ENCODE results near the gene MRLN.

The MRLN gene

DNA sequence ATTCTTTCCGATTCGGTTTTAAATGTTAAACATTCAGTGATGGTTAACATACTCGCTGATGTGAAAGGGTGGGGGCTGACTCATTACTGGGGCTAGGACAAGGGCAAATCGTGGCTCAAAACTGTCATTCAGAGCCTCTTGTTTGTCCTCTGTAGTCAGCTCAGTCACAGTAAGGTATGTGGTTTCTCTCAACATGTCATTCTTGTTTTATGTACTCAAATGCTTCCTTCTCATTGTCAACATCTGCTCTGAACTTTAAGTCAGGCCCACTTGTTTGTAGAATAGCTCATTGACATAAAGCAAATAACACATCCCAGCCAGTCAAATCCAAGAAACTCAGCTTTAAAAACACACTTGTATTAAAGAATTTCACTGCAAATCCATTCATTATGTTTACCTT is 50.9 kb downstream of the MRLN start:
- no peak for DNase-seq

DNA sequence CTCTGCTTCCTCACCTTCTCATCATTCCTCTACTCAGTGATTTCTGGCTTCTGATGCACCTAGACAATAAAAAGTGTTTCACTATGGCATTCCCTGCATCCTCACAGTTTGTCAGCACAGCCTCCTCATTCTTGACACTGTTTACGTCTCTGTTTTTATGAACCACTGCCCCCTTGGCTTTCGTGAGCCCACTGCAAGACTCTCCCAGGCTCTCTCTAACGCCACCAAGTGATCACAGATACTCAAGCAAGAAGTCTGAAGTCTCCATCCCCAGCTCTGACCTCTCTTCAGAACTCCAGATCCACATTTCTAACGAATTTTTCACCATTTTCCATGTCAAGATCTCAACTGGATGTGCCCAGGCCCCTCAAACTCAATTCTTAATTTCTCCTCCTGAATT is 52.5 kb downstream of the MRLN start:
- no peak for DNase-seq

DNA sequence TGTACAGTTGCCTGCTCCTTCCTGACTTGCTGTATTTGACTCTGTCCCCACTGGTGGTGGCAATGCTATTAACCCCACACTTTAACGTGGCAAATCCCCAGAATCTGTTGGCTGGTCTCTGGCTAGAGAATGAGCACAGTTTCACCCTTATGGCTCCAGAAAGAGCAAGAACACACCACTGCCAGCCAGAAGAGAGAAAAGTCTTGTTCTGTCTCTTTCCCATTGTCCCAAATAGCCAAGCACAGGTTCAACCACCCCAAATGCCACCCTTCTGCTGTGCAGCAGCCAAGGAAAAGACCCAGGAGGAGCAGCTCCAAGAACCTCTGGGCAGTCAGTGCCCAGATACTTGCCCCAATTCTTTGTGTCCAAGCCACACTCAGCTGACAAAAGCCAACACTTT is 54.9 kb downstream of the MRLN start:
- no peak for DNase-seq

DNA sequence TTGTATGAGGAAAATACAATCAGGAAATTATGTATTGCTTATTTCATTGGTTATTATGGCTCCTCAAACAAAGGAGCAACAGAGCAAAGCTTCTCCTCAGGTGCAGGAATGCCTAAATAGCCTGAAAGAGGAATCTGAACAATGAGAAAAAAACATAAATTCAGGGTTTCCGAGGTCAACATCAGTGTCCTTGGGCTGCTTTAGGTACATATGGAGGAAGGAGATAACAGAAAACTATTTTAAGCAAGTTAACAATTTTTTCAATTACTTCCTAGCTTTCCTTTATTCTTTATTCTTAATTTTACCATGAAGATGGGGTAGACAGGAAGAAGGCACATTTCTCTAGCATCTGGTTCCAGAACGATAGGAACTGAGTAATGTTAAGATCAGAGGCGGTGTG is 57.6 kb downstream of the MRLN start:
- no peak for DNase-seq

DNA sequence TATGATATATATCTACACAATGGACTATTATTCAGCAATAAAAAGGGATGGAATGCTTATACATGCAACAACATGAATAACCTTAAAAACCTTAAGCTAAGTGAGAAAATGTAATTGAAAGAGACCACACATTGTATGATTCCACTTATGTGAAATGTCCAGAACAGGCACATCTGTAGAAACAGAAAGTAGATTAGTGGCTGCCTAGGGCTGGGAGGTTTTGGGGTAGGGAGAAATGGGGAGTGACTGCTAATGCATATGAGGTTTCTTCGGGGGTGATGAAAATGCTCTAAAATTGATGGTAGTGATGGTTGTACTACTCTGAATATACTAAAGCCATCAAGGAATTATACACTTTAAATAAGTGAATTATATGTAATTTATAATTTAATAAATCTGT is 58.3 kb downstream of the MRLN start:
- no peak for DNase-seq

DNA sequence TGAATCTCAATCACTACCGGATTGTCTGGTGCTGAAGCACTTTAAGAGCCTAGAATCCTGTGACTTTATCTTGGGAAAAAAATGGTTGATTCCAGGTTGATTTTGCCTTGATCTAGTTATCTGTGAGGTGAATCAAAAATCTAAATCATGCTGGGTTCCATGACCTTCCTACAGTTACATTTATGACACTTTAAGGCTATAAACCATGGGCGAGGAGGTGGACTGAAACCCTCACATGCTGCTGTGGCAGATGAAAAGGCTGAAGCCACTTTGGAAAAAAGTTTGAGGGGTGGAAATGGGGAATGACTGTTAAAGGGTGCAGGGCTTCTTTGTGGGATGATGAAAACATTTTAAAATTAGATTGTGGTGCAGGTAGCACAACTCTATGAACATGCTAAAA is 61.1 kb downstream of the MRLN start:
- no peak for DNase-seq

DNA sequence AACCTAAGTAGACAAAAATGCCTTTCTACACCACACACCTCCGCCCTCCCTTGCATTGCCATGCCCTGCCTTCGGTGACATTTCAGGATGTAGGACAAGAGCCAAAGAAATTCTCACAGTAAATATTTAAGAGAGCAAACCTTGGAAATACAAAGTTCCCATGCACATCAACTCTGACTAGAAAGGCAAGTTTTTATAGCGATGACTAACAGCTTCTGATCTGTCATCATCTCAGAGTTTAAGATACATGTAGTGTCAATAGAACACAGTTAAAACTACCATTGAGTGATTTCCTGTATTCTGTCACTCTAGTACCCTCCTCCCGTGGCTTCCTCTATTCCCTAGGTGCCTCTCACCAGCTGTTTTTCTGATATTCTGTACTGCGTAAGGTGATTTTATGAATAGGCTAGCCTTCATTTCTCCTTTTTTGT is 64.3 kb downstream of the MRLN start:
- no peak for DNase-seq

DNA sequence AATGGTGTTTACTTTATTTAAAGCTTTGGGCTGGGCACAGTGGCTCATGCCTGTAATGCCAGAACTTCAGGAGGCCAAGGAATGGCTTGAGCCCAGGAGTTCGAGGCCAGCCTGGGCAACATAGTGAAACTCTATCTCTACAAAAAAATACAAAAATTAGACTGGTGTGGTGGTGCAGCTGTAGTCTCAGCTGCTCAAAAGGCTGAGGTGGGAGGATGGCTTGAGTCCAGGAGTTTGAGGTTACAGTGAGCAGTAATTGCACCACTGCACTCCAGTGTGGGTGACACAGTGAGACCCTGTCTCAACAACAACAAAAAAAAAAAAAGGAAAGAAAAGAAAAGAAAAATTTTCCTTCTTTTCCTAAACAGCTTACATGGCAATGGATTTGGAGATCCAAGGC is 65.6 kb downstream of the MRLN start:
- no peak for DNase-seq
